GM12865 (cell line): ENCODE measurements around the gene UNC5B.

Experiments used
- DNase-seq: peaks from one replicate; pipeline ENCODE4 v3.0.0; 2010; ENCODE audit warnings: low read depth
- H3K4me3 ChIP-seq: 2 replicates; pipeline ENCODE4 v1.5.1; 2011; ENCODE audit warnings: mild to moderate bottlenecking, low read depth, low read length, control low read depth
- TF ChIP-seq, protein P1 (sequence below): IDR thresholded peaks from 2 replicates; pipeline ENCODE4 v1.5.1; 2011; ENCODE audit warnings: low read length, control low read depth, low read depth, inconsistent platforms; ENCODE audit not compliant: insufficient read depth; ENCODE audit errors: missing control alignments

The UNC5B gene

DNA sequence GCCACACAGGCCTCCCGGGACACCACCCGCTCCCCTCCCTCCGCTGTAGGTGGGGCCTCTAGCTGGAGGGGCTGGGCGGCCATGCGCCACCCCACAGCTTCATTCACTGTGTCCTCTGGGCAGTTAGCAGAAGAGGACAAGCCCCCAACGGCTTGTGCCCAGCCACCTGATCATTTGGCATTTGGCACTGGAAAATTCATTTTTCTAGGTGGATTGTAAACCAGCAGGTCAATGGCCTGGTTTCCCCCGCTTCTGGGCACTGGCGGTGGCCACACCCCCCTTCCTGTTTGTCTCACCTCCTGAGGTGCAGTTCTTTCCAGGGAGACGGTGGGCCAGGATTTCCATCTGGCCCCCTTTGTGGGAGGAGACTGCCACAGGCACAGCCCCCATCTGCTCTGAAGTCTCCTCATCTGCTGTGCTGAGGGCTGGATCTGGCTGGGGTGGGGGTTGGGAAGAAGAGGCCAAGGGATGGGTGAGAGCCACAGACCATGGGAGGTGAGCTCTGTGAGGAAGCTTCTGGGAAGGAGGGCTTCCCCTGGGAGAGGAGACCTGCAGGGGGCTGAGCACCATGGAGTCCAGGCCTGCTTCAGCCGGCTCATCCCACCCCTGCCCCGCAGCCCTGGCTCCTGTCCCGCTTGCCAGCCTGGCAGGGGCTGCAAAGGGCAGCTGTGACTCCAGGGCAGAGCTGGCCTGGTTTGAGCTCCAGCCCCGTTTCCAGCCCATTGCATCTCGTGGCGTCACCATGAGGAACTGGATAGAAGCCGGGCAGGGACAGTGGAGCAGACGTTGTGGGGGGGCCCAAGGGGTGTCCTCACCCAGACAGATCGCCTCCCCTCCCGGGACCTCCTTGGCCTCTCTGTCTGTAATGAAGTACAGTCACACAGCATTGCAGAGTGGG lies 66.6 kb downstream of the UNC5B start:
- TF ChIP-seq, protein P1, sequence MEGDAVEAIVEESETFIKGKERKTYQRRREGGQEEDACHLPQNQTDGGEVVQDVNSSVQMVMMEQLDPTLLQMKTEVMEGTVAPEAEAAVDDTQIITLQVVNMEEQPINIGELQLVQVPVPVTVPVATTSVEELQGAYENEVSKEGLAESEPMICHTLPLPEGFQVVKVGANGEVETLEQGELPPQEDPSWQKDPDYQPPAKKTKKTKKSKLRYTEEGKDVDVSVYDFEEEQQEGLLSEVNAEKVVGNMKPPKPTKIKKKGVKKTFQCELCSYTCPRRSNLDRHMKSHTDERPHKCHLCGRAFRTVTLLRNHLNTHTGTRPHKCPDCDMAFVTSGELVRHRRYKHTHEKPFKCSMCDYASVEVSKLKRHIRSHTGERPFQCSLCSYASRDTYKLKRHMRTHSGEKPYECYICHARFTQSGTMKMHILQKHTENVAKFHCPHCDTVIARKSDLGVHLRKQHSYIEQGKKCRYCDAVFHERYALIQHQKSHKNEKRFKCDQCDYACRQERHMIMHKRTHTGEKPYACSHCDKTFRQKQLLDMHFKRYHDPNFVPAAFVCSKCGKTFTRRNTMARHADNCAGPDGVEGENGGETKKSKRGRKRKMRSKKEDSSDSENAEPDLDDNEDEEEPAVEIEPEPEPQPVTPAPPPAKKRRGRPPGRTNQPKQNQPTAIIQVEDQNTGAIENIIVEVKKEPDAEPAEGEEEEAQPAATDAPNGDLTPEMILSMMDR, result no peak
- no peak overlapping the region for H3K4me3 ChIP-seq
- DNase-seq, result no peak

DNA sequence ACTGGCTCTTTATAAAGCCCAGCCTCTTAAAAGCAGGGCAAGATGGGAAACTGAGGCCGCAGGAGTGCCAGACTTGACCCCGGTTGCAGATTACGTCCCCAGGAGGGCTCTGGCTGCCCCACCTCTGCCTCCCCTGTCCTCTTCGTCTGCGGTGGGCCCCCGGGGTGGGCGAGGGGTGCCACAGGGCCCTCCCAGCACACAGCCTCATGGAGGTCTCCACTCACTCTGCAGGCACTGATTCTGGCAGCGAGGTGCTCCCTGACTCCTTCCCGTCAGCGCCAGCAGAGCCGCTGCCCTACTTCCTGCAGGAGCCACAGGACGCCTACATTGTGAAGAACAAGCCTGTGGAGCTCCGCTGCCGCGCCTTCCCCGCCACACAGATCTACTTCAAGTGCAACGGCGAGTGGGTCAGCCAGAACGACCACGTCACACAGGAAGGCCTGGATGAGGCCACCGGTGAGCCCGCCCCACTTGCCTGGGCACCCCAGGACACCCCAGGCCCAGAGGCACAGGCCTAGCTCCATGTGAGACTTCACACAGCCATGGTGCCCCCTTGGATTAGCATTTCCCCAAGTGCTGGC lies 67.3 kb downstream of the UNC5B start:
- DNase-seq, result no peak
- TF ChIP-seq, protein P1, result no peak
- H3K4me3 ChIP-seq, result no peak overlapping the region

DNA sequence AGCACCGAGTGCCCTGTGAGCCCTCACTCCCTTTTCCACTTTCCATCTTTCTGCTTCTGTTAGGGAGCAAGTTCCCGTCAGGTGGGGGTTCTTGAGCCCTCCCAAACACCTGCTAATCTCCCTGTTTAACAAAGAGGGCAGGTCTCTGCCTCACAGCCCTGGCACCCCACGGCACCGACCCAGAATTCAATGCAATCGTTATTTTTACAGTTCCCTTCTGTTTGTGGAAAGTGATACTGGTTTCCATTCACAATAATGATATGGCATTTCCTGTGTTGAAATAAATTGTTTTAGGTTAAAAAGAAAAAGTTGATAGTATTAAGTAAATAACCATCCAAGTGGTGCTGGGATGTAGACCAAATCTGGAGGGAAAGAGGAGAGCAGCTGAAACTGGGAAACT lies 67.8 kb downstream of the UNC5B start:
- no peak for DNase-seq
- H3K4me3 ChIP-seq, result no peak overlapping the region
- TF ChIP-seq, protein P1, result no peak

DNA sequence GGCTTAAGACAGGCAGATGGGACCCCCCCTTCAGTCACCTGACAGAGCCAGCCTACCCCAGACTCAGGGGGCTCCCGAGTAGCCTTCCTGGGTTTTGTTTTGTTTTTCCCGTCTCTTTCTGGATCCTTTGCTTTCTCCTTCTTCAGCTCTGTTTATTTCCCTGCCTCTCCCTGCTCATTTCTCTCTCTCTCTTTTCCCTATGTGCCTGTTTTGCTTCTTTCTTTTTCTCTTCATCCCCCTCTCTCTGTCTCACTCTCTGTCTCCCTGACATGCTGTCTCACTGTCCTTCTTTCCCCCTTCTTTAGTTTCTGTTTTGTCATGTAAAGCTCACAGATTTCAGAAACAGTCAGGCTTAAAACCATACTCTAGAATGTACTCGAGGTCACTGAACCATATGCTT lies 68.5 kb downstream of the UNC5B start:
- no peak for DNase-seq
- H3K4me3 ChIP-seq, result no peak overlapping the region
- TF ChIP-seq, protein P1, result no peak

DNA sequence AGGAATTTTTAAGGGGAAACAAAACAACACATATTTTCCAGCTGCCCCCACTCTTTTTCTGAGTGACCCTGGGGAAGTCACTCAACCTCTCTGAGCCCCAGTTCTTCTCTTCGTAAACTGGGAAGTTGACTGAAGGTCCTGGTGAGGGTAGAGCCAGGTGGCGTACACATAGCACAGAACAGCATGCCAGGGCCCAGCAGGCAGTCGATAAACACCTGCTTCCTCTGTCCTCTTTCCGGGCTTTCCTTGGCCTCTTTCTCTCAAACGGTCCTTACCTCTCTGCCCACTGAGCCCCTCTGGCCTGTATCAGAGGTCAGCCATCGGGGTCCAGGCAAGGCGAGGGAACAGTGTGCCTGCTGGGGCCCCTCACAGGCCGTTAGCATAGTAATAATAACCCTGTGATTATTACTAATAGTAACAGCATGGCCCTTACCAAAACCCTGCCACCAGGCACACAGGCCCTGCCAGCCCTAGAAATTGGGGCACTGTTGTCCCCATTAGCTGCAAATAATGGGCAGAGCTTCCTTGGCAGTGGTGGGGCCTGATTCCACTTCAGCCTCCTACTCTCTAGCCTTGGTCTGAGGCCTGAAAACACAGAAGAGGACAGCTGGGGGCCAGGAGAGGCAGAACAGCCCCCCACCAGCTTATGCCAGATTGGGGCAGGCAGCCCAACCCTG lies 69.4 kb downstream of the UNC5B start:
- no peak for DNase-seq
- no peak overlapping the region for H3K4me3 ChIP-seq
- TF ChIP-seq, protein P1, result no peak

DNA sequence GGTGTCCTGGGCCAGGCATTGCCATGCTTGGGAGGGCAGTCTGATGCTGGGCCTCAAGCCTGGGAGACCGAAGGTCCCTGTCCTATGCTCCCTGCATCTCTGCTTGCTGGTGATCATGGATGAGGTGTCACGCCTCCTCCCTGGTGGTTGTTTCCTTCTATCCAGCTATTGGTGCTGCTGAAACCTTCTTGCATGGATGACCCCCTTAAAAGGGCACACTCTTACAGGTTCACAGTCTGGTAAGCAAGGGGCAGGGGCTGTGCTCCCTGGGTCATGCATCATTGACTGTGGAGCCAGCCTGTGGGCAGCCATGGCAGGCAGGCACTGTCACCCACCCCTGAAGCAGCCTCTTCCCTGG lies 69.9 kb downstream of the UNC5B start:
- H3K4me3 ChIP-seq, result no peak overlapping the region
- no peak for DNase-seq
- TF ChIP-seq, protein P1, result no peak
